ENCODE data around the gene GTF2IRD1.
"Not testable (repeated sequence)": the region's sequence is repeated elsewhere in the genome, so short reads cannot be mapped to it uniquely, and the experiment has no call there.

Gene GTF2IRD1

DNA sequence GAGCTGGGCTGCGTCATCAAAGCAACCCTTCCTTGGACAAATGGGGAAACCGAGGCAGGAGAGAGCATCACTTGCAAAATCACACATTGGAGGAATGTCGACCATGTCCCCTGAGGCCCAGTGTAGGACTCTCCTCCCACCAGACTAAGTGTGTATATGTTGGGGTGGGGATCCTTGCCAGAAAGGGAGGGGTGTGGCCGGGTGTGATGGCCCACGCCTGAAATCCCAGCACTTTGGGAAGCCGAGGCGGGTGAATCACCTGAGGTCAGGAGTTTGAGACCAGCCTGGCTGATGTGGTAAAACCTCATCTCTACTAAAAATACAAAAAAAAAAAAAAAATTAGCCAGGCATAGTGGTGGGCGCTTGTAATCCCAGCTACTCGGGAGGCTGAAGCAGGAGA is 23.3 kb upstream of the GTF2IRD1 start:
- DNase-seq: not testable (repeated sequence)

DNA sequence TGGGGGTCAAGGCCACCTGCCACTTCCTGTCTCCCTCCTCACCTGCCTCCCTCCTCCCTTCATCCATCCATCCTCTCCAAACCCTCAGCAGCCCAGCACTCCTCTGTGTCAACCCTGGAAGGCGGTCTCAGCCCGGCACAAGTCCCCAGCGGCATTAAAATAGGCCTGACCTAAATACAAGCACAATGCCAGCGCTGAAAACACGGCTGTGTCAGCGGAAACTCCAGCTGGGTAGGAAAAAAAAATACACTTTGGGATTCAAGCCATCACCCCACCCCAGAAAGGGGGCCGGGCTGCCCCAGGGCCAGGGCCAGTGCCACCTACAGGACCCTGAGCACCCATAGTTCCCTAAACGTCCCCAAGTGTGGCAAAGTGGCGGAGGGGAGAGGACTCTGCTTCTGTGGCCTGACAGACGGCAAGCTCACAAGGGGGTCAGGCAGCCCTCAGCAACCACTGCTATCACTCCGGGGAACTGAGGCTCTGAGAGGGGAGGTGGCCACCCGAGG is 22.7 kb upstream of the GTF2IRD1 start:
- no peak for DNase-seq

DNA sequence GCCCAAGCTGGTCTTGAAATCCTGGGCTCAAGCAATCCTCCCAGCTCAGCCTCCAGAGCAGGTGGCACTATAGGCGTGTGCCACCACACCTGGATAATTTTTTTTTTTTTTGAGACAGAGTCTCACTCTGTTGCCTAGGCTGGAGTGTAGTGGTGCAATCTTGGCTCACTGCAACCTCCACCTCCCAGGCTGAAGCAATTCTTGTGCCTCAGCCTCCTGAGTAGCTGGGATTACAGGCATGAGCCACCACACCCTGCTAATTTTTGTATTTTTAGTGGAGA is 16.5 kb upstream of the GTF2IRD1 start:
- DNase-seq: not testable (repeated sequence)

DNA sequence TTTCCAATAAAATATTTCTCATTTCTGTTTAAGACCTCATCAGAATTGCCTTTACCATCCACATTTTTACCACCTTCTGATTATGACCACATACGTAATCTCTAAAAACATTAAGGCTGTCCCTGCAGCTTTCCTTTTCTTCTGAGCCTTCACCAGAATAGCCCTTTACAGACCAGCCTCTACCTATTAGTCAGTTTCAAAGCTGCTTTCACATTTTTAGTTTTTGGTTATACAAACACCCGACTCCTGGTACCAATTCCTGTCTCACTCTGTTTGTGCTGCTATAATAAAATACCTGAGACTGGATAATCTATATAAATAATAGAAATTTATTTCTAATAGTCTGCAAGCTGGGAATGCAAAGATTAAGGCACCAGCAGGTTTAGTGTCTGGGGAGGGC is 15.4 kb upstream of the GTF2IRD1 start:
- DNase-seq: no peak

DNA sequence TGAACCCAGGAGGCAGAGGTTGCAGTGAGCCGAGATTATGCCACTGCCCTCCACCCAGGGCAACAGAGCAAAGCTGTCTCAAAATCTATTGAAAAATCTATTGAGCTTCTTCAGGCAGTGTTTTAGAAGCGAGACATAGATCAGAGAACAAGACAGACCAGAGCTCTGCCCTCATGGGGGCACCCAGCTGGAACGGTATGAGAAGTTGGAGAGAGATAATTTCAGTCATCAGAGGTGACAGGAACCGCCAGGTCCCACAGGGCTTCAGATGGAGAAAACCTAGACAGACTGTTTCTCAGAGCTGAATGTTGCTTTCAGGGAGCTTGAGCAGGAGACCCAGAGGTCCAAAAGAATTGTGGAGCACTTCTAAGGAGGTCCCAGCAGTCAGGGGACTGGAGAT is 14.2 kb upstream of the GTF2IRD1 start:
- no peak for DNase-seq

DNA sequence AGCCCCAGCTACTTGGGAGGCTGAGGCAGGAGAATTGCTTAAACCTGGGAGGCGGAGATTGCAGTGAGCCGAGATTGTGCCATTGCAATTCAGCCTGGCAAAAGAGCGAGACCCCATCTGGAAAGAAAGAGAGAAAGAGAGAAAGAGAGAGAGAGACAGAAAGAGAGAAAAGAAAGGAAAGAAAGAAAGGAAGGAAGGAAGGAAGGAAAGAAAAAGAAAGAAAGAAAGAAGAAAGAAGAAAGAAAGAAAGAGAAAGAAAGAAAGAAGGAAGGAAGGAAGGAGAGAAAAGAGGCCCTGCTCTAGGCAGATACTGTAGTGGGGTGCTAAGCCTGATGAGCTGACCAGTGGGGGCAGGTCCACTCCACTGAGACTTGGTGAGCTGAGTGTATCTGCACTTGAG is 13.6 kb upstream of the GTF2IRD1 start:
- not testable (repeated sequence) for DNase-seq

DNA sequence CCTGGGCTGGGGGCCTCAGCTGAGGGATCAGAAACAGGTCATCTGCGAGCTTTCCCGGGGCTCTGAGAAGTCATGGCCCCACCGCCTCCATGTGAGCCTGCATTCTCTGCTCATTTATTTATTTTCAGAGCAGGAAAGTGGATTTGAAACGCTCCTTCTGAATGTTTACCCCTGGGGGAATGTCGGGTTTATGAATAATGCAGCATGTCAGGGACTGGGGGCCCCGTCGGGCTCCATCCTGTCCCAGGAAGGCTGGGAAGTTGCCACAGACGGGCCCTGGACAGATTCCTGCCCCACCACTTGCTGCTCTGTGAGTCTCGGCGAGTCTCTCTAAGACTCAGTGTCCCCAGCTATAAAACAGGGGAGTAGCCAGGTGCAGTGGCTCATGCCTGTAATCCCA is 11.9 kb upstream of the GTF2IRD1 start:
- no peak for DNase-seq

DNA sequence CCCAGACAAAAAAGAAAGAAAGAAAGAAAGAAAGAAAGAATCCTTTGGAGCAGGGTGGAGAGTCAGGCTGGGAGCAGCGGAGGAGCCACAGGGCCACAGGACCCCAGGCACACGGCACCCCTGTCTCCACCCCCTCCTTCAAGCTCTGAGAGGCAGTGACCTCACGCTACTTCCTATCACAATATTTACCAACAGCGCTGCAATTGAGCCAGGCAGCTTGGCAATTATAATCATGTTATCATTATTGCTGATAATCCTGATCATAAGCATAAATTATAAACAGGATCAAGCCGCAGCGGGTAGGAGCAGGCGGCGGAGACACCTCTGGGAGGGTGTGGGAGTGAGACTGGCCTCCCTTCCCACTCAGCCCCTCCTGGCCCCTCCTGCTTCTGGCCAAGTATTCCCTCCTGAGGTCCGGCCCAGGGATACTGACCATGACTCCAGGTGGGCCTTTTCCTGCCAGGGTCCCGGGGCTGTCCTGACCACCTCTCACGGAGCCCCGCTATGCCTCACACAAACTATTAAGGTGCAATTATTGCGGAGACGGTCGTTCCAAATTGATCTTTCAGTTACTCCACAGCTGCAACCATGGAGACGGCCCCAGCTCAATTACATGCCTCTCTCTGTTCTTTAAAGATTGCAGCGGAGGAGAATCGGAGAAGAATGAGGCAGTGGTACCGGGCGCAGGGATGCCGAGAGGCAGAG is 10.0 kb upstream of the GTF2IRD1 start:
- DNase-seq: no peak

DNA sequence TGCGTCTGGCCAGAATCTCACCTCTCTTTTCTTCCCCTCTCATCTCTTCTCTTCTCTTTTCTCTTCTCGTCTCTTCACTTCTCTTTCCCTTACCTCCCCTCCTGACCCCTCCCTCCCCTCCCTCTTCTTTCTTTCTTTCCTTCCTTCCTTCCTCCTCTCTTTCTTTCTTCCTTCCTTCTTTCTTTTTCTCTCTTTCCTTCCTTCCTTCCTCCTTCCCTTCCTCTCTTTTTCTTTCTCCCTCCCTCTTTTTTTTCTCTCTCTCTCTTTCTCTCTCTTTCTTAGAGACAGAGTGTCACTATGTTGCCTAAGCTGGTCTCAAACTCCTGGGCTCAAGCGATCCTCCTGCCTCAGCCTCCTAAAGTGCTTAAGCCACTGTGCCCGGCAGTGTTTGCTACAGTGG is 4.6 kb upstream of the GTF2IRD1 start:
- no peak for DNase-seq

DNA sequence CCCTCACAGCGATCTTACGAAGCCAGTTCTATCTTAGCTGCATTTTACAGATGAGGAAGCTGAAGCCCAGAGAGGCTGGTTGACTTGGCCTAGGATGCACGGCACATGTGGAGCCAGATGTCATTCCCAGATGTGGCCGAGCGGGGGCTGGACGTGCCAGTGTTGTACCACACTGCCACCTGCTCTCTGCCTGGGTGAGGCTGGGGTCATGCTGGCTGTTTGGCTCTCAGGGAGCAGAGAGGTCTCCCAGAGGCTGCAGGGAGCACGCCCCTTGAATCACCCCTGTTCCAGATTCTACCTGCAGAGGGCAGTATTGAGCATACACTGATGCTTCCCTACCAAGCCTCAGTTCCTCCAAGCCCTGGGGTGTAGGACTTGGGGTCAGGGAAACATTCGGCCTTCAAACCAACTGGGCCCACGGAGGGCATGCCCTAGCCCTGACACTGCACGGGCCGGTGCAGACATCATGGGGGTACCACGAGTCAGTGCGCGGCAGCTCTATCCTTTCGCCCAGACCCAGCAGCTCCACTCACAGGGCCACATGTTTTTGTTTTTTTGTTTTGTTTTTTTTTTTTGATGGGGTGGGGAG is 3.8 kb upstream of the GTF2IRD1 start:
- DNase-seq: no peak

DNA sequence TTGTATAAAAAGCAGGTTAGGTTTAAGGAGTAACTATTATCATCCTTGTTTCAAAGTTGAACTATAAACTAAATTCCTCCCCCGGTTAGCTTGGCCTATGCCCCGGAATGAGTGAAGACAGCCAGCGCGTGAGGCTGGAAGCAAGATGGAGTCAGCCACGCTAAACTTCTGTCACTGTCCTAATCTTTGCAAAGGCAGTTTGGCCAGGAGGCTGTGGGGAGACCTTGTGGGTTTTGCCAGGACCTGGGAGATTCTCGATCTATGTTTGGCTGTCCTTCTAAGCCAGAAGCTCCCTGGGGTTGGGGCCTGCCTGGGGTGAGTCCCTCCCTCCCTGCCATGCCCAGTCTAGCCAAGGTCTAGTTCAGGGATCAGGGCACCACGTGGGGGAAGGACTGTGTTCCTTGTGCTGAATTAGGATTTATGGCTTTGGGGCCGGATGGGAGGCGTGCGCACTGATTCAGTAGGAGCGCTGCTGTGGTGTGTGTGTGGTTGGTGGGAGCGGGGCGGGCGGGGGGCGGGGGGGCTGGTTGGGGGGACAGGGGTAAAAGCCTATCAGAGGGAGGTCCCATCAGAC is 871 bp upstream of the GTF2IRD1 start:
- no peak for DNase-seq

DNA sequence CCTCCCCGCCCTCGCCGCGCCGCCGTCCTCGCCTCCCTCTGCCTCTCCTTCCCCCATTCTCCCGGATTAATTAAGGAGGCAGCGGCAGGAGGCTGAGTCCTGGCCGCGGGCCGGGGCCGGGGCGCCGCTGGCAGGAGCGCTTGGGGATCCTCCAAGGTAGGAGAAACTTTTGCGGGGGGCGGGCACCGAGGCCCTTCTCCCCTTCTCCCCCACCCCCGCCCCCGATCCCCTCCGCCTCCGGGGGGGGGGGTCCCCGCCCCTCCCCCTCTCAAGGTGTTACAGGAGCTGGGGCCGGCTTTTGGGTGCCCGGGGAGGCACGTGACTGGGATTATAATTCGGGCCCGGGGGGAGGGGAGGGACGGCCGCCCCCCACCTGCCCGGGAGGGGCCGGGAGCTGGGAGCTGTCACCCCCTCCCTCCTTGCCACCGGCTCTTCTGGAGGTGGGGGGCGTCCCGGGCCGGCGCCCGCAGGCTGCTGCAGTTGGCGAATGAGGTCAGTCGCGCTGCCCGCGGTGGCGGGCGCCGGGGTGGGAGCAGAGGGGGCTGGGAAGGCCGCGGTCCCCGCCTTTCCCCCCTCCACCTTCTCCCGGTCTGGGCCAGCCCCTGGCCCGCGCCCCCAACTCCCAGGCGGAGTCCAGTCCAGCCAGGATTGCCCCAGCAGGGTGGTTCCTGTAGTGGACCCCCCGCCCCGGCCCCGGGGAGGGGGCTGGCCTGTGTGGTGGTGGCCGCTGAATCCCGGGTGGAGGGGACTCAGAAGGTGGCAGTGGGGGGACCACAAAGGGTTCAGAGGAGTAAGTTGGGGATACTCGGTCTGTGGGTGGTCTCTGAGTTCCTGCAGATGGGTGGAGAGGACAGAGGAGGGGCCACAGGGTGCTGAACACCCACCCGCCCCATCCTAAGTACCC is 567 bp downstream of the GTF2IRD1 start:
- DNase-seq: no peak

DNA sequence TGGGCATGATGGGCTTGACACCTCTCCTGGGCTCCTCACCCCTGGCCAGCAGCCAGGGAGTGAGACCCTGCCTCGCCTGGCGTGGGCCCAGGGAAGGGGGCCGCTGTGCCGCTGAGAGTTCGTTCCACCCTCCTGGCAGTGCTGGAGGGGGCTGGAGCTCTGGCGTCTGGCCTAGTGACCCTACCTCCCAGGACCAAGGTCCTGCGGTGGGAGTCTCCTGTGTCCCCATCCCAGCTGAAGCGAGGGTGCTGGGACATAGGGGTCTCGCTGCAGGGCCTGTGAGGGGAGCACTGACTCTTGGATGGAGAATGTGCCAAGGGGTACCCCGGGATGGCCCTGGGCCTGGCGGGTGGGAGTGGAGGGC is 1.2 kb downstream of the GTF2IRD1 start:
- no peak for DNase-seq

DNA sequence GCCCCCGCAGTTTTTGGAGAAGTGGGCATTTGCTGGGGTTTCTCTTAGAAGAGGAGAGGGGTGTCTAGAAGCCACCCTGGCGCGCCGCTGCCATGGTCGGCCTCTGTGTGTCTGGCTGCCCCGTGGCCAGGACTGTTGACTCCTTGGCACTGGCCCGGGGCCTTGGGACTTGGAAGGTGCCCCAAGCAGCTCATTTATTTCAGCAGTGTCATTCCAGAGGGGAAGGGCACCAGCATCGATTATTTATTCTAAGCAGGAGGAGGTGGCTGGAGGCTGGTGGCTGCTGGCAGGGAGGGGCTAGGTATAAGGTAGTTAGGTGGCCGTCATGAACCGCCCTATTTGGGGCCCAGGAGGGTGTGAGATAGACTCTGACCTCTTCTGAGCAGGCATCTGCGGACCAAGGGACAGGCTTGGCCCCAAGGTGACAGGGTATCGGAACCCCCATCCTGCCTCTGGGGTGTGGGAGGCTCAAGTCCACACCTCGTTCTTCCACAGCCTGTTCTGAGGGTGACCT is 1.6 kb downstream of the GTF2IRD1 start:
- DNase-seq: no peak

DNA sequence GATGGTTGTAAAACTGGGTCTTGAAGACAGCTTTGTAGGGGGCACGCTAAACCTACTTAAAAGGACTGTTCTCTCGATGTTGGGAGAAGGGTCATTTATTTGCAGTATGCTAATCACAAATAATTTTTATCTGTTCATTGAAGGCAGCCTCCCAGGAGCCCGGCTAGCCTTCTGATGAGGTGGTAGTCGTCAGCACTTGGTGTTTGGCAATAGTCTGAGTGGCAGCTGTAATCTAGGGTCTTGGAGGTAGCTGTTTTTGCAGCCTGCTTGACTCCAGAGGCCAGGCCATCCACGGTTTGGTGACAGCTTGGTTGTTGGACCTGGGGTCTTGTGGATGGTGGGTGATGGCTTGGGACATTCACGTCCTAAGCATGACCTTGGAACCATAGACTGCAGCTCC is 2.2 kb downstream of the GTF2IRD1 start:
- no peak for DNase-seq

DNA sequence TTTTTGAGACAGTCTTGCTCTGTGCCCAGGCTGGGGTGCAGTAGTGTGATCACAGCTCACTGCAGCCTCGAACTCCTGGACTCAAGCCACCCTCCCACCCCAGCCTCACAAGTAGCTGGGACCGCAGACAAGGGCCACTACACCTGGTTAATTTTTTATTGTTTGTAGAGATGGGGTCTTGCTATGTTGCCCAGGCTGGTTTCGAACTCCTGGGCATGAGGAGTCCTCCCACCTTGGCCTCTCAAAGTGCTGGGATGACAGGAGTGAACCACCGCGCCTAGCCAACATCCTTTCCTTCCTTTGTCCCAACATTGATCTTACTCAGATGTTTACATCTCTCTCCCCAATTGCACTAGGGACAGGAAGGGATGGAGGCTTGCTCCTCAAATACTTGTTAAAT is 3.3 kb downstream of the GTF2IRD1 start:
- no peak for DNase-seq

DNA sequence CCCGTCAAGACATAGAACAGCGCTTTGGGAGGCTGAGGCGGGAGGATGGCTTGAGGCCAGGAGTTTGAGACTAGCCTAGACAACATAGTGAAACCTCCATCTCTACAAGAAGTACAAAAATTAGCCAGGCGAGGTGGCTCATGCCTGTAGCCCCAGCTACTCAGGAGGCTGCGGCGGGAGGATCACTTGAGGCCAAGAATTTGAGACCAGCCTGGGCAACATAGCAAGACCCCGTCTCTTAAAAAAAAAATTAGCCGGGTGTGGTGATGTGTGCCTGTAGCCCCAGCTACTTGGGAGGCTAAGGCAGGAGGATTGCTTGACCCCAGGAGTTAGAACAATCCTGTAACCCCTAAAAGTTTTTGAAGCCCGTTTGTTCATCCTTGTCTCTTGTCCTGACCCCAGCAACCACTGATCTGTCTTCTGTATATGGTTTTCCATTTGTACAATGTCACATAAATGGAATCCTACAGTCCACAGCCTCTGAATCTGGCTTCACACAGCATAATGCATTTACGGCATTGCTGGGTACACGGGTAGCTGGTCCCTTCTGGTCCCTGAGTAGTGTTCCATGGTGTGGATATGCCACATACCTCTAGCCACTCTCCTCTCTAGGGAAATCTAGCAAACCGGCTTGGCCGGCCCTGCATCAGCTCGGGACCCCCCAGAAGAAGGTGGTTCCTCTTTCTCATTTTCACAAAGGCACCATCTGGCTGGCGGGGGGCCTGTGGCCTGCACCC is 8.4 kb downstream of the GTF2IRD1 start:
- no peak for DNase-seq

DNA sequence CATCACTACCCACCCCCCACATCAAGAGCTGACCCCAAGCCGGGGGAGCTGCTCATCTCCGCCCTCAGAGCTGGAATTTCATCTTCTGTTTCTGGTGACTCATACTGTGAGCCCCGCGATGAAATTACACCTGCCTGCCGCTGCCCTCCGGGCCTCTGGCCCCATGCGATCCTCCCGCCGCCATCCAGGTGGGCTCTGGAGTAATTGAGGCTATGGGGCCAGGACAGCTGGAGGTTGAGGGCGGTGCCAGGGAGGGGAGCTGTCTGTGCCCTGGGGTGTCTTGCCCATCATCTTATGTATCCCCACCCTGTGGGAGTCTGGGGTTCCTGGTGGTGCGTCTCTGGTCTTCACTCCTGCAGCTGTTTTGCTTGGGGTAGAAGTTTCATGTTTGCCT is 9.0 kb downstream of the GTF2IRD1 start:
- DNase-seq: no peak

DNA sequence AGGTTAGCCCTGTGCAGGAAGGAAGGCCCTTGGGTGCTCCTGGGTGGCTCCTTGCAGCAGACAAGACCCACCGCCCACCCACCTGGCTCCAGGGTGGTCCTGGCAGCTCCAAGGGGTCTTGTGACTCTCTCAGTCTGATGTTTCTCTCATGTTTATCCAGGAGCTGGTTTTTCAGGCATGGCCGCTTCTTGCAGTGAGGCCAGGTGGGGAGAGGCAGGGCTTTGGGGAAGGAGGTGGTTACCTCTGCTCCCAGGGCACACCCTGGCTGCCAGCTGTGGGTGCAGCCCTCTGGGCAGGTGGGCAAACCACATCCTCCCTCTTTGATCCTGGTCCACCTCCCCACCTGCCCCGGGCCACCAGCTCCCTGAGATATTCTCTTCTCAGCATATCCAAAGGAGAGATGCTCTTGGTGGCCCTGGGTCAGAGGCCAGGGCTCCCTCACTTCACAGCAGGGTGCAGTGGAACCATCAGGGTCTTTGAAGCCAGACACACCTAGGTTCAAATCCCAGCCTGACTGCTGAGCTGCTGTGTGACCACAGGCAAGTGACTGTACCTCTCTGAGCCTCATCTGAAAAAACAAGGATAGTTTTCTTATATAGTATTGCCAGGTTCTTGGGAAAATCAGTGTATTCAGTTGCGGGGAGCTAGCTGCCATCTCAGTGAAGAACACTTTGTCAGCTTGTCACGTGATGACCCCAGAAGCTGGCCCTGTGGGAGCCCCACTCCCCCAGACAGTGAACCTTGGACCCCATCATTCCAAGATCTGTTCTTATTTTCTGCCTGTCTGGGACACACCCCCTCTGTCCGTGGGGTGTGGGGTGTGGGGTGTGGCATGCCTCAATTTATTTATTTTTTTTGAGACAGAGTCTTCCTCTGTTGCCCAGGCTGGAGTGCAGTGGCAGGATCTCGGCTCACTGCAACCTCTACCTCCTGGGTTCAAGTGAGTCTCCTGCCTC is 11.5 kb downstream of the GTF2IRD1 start:
- DNase-seq: no peak

DNA sequence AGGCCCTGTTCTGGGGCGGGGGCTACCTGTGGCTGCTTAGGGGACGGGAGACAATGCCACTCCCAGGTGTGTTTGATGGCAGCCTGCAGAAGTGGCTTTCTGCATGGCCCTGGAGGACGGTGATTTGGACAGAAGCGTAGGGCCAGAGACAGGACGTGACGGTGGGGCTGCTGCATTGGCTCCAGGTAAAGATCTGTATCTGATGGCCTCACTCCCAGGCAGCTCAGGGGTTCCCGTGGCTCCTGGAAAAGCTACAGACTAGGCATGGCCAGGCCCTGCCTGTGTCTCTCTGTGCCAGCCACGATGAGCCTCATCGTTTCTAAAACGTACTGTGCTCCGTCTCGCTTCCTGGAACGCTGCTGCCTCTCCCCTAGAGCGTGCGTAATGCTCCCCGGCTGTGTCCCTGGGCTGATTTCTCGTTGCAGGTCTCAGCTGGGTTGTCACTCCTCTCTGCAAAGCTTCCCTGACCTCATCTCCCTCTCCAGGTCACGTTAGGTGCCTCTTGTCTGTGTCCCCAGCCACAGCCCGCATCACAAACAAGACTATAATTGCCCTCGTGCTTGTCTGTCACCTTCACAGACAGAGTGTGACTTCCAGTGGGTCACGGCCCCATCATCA is 12.6 kb downstream of the GTF2IRD1 start:
- no peak for DNase-seq

DNA sequence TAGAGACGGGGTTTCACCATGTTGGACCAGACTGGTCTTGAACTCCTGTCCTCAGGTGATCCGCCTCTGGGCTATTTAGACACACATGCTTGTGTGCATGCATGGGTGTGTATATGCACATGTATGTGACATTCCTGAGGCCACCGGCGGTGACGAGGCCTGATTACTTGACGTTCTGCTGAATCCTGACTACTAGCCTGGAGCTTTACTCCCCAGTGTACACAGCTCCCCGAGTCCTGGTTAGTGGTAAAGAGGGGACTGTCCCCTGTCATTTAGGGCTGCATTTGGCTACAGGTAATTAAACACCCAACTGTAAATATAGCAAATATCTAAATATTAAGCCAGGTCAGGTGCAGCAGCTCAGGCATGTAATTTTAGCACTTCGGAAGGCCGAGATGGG is 14.2 kb downstream of the GTF2IRD1 start:
- no peak for DNase-seq

Data from NCI-H446 treated with DMSO at 0.1 percent for 48 hours (cell line).